Activated CD4-positive, alpha-beta T cell treated with anti-CD3 and anti-CD28 coated beads, Interleukin-2, amount 50 U/mL, for 16 hours (primary cell): ENCODE data around the gene CHPF.

Experiments
- DNase-seq: peaks from one replicate; pipeline ENCODE4 v3.0.0-alpha.2; 2020

The CHPF gene

DNA sequence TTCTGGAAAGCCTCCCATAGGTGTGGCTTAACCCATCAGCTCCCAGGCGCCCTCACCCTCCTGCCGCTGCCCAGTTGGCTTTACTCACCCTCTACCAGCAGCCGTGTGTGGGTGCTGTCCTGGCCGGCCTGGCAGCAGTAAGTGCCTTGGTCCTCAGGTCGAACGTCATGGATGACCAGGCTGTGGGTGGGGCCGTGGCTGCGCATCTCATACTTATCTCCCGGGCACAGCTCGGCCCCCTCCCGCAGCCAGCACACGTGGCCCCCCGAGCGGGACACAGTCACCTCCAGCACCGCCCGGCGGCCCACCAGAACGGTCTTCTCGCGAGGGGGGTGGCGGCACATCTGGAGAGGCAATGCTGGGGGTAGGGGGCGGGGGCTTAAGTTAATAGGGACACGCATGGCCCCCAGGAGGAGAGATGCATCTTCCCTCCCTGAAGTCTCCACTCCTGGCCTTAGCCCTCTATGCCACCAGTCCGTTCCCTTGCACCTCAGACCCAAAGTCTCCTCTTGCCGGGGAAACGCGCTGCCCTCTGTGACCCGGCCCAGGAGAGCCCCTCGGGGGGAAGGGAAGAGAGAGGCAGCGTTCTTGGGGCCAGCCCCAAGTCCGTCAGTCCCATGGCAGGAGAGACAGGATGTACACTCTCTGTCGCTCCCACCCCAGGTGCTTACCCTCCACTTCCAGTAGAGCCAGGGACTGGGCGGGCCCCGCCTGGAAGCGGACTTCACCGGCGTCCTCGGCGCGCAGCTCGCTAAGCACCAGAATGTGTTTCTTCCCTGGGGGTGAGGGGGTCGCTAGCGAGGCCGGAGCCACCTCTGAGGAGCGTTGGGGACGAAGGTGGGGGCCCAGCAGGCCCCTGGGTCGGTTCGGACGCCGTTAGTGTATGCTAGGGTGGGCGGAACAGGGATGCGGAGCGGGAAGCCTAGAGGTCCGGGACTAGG, 8.1 kb upstream of the CHPF start:
- no peak for DNase-seq

- DNase-seq: no peak
These were observed 6.0 kb upstream of the CHPF start for GRCh38 chr2:219549619-219550018.

GRCh38 chr2:219548990-219549389, 5.4 kb upstream of the CHPF start:
- DNase-seq: no peak

GRCh38 chr2:219547621-219548020, 4.0 kb upstream of the CHPF start:
- DNase-seq: no peak

- DNase-seq: no peak
These were observed 2.3 kb upstream of the CHPF start for GRCh38 chr2:219545943-219546352.

DNA sequence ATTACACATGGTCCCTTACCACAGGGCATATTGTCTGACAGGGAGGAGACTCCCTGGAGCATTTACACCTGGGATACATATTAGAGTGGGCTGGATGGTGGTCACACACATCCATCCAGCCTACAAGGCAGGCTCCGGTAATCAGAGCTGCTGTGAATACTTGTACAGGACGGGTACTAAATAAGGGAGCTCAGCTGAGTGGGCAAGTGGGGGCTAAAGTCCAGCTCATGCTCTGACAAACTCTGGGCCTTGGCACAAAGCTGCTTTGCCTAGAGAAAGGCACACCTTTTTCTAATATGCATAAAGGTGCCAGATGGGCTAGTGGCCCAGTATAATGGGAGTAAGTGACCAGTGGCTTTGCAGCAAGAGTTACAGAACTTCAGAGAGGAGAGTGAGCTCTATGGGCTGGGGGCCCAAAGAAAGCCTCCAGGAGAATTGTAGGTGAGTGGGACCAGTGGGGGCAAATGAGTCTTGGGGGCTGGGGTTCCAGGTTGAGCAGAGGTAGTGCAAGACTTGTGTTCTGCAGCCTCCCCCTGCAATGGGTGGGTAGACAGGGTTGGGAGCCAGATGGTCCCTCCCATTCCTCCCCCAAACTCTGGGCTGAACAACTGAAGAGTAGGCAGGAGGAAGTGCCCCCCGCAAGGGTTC, 1.8 kb upstream of the CHPF start:
- DNase-seq: no peak

DNA sequence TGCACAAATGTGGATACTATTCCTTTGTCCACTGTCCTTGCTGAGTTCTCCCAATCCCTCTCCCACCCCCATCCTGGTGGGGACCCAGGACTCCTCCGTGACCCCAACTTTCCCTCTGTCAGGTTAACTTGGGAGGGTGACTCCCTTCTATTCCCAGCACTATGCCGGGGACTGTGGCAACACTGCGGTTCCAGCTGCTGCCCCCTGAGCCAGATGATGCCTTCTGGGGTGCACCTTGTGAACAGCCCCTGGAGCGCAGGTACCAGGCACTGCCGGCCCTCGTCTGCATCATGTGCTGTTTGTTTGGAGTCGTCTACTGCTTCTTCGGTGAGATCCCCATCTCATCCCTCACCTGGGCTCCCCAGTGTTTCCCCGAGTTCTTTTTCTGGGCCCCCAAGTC, 958 bp upstream of the CHPF start:
- no peak for DNase-seq

DNA sequence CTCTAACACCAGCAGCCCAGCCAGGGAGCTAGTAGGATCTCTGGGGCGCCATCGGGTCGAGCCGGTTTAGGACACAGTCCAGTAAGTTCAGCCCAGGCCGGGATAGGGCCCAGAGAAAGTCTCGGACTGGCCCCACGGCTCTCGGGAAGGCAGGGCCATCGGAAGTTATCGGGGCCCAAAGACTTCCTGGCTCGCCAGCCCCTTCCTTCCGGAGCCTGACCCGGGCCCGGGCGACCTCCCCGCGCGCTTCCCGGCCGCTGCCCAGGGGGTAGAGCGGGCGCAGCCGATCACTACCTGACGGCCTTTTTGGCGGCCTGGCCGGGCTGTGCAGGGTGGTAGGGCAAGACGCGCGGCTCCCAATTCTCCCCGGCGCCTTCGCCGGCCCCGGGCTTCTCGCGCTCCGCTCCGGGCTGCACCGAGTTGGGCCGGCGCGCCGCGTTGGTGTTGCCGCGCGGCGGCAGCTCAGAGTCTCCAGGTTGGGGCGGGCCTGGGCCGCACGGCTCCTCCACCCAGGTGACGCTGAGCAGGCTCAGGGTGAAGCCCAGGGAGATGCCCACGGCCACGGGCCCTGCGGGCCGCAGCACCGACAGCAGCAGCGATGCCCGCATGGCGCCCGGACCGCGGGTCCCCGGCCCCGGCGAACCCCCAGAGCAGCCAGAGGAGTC, 546 bp downstream of the CHPF start:
- DNase-seq: no peak

DNA sequence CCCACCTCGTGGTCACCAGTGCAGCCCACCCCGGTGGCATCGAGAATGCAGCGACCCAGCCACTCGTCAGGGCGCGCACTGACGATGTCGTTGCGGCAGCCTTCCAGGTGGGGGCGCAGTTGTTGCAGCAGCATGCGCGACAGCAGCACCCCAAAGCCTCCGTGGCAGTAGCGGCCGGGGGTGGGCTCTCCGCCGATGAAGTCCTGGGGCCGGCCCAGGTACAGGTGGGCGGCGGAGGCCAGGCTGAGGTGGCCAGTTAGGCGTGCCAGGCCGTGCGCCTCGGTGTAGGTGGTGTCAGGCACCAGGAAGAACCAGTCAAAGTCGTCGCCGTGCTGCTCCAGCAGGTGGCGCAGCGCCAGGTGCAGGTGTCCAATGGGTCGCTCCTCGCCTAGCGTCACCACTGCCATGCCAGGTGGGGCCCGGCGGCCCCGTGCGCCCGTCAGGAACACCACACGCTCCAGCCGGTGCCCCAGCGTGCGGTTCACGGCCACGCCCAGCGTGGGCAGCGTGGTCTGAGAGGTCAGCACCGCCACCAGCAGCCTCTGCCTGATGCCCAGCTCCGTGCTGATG, 1.9 kb downstream of the CHPF start:
- peak; percentile 90 for DNase-seq

DNA sequence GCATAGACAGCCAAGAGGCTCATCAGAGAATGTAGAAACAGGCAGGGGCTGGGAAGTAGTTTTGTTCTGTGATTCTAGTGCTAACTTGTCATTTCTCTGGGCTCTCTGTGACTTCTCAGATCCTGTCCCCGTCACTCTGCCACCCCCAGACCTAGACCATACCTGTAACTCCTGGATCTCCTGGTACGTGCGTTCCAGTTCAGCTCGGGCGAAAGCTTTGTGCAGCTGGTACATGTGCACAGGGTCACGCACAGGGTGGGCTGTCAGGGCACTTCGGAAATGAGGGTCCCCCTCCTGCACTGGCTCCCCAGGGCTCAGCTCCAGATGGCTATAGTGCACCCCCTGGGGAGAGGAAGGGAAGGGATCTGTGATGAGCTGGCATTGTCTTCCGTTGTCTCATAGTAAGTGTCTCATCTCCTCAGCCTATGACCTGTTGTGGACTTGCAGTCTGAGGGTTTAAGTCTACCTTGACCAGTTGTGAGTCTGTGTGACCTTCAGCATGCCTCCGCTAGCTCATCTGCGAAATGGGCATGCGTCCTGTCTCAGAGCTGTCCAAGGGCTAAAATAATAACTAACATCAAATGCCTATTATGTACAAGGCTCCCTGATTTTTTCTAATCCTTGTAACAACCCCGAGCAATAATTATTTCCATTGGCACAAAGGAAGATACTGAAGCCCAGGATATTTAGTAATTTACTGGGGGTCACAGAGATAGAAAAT, 2.7 kb downstream of the CHPF start:
- no peak for DNase-seq

GRCh38 chr2:219539926-219540678, 3.5 kb downstream of the CHPF start:
- DNase-seq: no peak

DNA sequence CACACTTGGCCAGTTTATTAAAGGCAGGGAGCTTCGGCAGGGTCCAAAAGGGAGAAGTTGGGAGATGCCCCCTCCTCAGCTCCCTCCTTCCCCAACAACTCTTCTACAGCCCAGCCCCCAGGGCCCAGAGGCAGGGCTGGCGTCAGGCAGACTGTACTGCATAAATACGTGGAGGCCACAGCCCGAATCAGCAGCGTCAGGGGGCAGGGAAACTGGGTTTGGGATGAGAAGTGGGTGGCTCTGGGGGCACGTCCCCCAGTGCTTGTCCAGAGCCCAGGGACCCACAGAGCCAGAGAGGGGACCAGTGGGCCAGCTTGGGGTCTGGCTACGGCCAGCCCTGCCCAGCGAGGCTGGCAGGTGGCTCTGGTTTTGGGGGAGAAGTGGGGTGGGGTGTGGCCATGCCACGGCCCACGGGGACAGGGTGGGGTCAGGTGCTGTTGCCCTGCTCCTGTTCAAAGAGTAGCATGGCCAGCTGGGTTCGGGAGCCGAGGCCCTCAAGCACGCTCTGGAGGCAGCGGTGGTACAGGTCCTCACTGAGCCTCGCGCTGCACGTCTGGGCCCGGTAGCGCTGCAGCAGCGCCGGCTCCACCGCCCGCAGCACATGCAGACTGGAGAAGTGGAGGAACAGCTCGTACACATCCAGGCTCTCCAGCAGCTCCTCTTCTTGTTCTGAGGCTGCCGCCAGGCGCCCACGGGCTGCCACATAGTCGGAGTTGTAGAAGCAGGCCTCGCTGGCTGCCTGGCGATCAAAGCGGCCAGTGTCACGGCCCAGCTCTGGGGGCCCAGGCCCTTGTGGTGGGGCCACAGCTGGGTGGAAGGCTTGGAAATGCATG, 4.4 kb downstream of the CHPF start:
- no peak for DNase-seq

DNA sequence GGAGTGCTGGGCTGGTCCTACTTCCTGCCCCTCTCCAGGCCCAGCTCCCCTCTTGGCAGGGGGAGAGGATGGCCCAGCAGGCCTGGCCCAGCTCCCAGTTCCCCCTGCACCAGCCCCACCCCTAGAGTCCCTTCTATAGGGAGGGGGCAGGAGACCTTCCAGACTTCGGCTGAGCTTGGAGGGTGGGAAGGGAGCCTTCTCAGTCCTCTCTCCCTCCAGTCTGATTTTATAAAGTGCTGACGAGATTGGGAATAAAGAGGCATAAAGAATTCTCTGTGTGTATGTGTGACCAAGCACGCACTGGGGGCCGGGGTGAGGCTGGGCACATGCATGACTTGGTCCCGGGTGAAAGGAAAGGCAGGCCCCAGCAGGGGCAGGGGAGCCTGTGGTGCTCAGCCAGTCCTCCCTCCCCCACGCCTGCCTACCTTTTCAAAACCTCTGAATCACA, 5.1 kb downstream of the CHPF start:
- no peak for DNase-seq

GRCh38 chr2:219537657-219538488, 5.7 kb downstream of the CHPF start:
- DNase-seq: no peak

GRCh38 chr2:219536967-219537366, 6.6 kb downstream of the CHPF start:
- DNase-seq: no peak

DNA sequence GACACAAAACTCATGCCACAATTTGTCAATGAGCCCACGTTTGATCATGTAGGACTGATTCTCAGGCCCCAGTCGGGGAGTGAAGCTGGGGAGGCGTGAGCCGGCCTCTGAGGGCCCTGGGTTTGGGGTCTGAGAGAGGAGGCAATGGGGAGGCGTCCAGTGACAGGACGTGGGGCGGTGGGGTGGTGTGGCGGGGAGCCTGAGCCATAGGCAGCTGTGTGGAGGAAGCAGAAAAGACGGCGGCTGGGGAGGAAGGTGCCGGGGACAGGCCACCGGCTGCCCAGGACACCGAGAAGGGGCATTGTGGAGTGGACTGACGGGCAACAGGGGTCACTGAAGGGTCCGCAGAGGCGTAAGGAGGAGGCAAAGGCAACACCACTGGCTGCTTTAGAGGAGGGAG, 7.2 kb downstream of the CHPF start:
- no peak for DNase-seq

DNA sequence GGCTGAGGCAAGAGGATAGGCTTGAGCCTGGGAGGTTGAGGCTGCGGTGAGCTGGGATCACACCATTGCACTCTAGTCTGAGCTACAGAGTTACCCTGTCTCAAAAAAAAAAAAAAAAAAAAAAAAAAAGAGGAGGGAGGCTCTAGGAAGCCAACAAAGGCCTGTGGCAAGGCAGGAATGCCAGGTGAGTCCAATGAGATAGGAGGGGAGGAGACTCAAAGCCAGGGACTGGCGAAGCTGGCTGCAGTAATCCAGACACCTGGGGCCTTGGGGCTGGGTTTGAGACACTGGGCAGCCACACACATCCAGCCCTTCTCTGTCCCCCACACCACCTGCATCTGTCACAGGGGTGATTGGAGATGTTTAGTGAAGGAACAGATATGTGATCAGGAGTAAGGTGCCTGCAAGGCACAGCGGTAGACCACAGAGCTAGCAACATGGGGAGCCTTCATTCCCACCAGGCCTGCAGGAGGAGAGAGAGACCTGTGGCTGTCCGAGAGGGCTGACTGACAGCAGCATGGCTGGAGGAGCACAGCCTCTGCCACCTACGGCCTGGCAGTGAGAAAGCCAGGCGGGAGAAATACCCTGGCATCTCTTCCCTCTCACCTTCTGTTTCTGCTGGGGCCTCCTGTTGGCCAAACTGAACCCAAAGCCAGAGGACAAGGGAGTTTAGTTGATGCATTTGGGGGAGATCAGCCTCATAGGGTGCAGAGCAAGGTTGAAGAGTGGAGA, 9.5 kb downstream of the CHPF start:
- no peak for DNase-seq

DNA sequence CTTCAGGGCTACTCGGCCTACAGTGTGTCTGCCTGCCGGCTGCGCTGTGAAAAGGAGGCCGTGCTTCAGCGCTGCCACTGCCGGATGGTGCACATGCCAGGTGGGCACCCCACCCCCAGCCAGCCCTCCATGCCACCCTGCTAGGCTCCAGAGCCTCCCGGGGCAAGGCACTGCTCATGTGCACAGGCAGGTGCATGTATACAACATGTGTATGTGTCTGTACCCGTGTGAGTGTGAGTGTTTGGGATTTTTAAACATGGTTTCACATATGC, 11.3 kb downstream of the CHPF start:
- no peak for DNase-seq

GRCh38 chr2:219531639-219532377, 11.8 kb downstream of the CHPF start:
- no peak for DNase-seq
